ENCODE results near the gene SIDT2. TPM values are rescaled to one million over a fixed set of nuclear protein-coding genes. Genes with fewer than 3 reads are reported as not detected.

SIDT2 gene
- total and polyA plus RNA-seq, 4 donors = 24.5 to 51.7 (median 36.5) TPM

DNA sequence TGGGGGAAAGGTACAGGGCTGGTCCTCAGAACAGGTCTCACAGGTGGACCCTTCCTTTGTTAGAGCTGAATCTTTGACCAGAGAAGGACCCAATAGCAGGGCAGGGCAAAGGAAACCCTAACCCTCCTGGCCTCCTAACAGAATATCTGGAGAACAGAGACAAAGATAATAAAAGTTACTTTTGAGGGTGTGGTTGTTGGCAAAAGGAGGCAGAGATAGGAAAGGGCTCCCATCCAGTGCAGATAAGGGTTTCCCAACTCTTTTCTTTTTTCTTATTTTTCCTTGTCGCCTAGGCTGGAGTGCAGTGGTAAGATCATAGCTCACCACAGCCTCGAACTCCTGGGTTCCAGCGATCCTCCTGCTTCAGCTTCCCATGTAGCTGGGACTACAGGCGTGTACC is 41.5 kb downstream of the SIDT2 start:
- Histone ChIP-seq H3K27me3 (ENCODE audit: control insufficient read depth, insufficient read depth, low read length) (no peaks in the 10 kb centered on the region), H3K4me3 (ENCODE audit: low read depth, low read length) (no peak overlapping the region), H3K36me3 (ENCODE audit: control insufficient read depth, insufficient read depth, low read length) (peaks cover 82% of the 10 kb centered on the region), H3K27ac (ENCODE audit: low read depth, low read length) (peak overlapping the region; percentile 75), H3K4me1 (ENCODE audit: control insufficient read depth, insufficient read depth, low read length) (peaks cover 24% of the 10 kb centered on the region), H3K9me3 (ENCODE audit: control insufficient read depth, insufficient read depth, low read length) (no peaks in the 10 kb centered on the region)
- WGBS (ENCODE audit: insufficient coverage) = 98% methylated on average over 4 of the region's 4 CpGs
- no peak for DNase-seq (ENCODE audit: low read depth in 4 of 6, low spot score in 6 of 6)

DNA sequence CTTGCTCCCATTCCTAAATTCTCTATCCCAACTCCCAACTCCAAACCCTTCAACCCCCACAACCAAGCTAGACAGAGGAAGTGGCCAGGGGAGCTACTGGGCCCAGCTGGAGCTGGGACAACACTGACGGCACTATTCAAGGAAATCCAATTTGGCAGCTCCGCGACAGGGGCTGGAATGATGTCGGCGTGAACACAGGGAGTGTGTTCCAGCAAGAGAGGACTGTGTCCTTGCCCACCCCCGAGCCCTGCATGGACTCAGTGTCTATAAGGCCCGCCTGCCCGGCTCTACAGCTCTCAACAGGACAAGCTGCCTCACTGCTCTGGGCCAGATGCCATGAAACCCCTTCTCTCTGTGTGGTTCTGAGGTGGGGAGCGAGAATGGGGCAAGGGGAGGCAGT is 42.0 kb downstream of the SIDT2 start:
- H3K27ac ChIP-seq (ENCODE audit: low read depth, low read length) = peak overlapping the region; percentile 75
- H3K4me1 ChIP-seq (ENCODE audit: control insufficient read depth, insufficient read depth, low read length) = peaks cover 24% of the 10 kb centered on the region
- no peaks in the 10 kb centered on the region for H3K9me3 ChIP-seq (ENCODE audit: control insufficient read depth, insufficient read depth, low read length)
- H3K36me3 ChIP-seq (ENCODE audit: control insufficient read depth, insufficient read depth, low read length) = peaks cover 87% of the 10 kb centered on the region
- 51% methylated on average over 9 of the region's 9 CpGs for WGBS (ENCODE audit: insufficient coverage)
- no peak overlapping the region for H3K4me3 ChIP-seq (ENCODE audit: low read depth, low read length)
- DNase-seq (ENCODE audit: low read depth in 4 of 6, low spot score in 6 of 6) = peak in 4 of 6 donors; percentile 13 to 89 (median 38)
- H3K27me3 ChIP-seq (ENCODE audit: control insufficient read depth, insufficient read depth, low read length) = no peaks in the 10 kb centered on the region

DNA sequence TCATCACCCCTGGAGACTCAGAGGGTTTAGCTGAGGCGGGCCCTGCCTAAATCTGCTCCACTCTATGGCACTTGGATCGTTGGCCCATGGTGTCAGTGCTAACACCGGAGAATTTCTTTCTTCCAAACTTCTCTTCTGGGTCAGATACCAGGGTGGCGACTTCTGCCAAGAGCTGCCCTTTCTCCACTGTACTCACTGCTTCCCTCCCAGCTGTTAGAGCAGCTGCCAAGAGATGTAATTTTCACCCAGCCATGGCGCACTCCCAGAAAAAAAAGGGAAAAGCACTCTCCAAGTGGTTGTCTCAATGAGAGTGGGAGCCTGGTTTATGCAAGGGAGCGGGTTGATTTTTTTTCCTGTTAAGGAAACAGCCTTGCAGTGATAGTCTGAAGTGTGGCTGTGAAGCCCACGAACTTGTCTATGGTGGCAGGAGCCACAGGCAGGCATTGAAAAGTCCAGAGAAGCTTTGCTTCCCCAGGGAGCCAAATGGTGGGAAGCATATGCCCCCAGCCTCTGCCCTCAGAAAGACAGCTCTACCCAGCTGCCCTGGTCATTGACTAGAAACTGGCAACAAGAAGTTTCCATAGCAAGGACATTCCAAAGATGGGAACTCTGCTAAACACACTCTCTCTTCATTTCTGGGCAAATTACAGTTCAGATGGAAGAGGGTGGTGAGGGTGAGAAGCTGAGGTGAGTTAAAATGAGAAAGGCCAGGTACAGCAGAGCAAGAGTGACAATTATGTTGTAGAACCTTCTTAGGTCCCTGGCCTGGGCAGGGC is 42.6 kb downstream of the SIDT2 start:
- peak in 4 of 6 donors; percentile 18 to 84 (median 37) for DNase-seq (ENCODE audit: low read depth in 4 of 6, low spot score in 6 of 6)
- Histone ChIP-seq H3K36me3 (ENCODE audit: control insufficient read depth, insufficient read depth, low read length) (peaks cover 87% of the 10 kb centered on the region), H3K9me3 (ENCODE audit: control insufficient read depth, insufficient read depth, low read length) (no peaks in the 10 kb centered on the region), H3K4me1 (ENCODE audit: control insufficient read depth, insufficient read depth, low read length) (peaks cover 24% of the 10 kb centered on the region), H3K27ac (ENCODE audit: low read depth, low read length) (peak overlapping the region; percentile 75), H3K27me3 (ENCODE audit: control insufficient read depth, insufficient read depth, low read length) (no peaks in the 10 kb centered on the region), H3K4me3 (ENCODE audit: low read depth, low read length) (no peak overlapping the region)
- WGBS (ENCODE audit: insufficient coverage) = 49% methylated on average over 6 of the region's 7 CpGs

DNA sequence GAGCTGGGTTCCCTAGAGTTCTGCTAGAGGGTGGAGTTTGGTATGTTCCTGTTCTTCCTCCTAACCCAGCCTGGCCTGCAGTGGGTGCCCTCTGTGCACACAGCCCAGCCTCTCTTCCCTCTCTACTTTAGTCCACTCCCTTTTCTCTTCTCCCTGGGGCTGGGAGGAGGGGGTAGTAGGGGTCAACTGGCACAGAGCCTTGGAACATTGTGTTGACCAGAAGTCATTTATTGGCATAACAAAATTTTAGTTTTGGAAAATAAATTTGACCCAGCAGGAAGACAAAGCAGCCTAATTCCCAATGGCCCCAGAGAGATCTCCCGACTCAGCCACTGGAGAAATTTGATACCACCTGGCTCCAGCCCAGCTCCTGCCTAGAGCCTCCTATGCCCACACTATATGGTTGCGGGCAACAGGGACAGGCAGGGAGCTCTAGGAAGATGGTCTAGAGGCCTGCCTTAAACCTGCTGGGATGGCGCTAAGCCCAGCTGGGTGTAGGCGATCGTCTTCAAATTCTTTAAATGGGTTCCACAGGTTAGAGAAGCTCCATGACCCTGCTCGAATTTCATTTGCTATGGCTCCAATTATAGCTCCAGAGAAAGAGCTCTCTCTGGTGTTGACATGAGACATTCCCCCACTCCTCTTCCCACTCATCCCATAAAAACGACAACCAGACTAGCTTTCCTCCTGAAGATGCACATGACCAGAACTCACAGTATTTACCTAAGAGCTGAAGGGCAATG is 43.4 kb downstream of the SIDT2 start:
- no peak for DNase-seq (ENCODE audit: low read depth in 4 of 6, low spot score in 6 of 6)
- Histone ChIP-seq H3K9me3 (ENCODE audit: control insufficient read depth, insufficient read depth, low read length) (no peaks in the 10 kb centered on the region), H3K36me3 (ENCODE audit: control insufficient read depth, insufficient read depth, low read length) (peaks cover 88% of the 10 kb centered on the region), H3K4me3 (ENCODE audit: low read depth, low read length) (no peak overlapping the region), H3K27ac (ENCODE audit: low read depth, low read length) (peak overlapping the region; percentile 75), H3K27me3 (ENCODE audit: control insufficient read depth, insufficient read depth, low read length) (no peaks in the 10 kb centered on the region), H3K4me1 (ENCODE audit: control insufficient read depth, insufficient read depth, low read length) (peaks cover 27% of the 10 kb centered on the region)
- 68% methylated on average over 6 of the region's 7 CpGs for WGBS (ENCODE audit: insufficient coverage)

DNA sequence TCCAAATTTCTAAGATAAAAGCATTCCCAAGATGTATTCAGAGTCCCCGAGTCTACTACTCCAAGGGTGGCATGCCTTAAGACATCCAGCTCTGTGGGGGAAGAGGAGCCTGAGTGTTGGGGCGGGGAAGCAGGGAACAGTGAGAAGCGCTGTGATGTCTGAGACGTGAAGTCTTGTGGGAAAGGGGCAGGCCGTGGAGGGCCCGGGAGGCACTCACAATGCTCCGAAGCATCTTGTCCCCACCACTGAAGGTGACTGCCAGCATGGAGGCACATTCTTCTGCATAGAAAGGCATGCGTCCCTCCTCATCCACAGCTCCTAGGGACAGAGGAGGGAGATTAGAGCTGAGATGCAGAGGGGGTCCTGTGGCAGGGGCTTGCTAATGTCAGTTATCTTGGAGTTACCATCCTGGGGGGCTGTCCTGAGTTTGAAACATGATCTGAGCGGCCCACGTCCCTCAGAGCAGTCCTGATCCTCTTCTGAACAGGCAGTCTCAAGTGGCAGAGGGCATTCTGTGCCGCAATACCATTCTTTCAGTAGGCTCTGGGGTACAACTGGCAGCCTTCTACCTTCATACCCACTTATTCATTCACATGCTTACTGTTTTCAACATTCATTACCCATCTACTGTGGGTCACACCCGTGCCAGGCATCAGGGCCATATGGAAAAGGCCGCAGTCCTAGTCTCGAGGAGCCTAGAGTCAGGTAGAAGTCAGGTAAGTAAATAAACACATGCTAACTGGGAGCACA is 44.6 kb downstream of the SIDT2 start:
- Histone ChIP-seq H3K4me1 (ENCODE audit: control insufficient read depth, insufficient read depth, low read length) (peaks cover 27% of the 10 kb centered on the region), H3K27me3 (ENCODE audit: control insufficient read depth, insufficient read depth, low read length) (no peaks in the 10 kb centered on the region), H3K9me3 (ENCODE audit: control insufficient read depth, insufficient read depth, low read length) (no peaks in the 10 kb centered on the region), H3K4me3 (ENCODE audit: low read depth, low read length) (no peak overlapping the region), H3K27ac (ENCODE audit: low read depth, low read length) (no peak overlapping the region), H3K36me3 (ENCODE audit: control insufficient read depth, insufficient read depth, low read length) (peaks cover 88% of the 10 kb centered on the region)
- WGBS (ENCODE audit: insufficient coverage) = 95% methylated on average over 10 of the region's 14 CpGs
- DNase-seq (ENCODE audit: low read depth in 4 of 6, low spot score in 6 of 6) = no peak

DNA sequence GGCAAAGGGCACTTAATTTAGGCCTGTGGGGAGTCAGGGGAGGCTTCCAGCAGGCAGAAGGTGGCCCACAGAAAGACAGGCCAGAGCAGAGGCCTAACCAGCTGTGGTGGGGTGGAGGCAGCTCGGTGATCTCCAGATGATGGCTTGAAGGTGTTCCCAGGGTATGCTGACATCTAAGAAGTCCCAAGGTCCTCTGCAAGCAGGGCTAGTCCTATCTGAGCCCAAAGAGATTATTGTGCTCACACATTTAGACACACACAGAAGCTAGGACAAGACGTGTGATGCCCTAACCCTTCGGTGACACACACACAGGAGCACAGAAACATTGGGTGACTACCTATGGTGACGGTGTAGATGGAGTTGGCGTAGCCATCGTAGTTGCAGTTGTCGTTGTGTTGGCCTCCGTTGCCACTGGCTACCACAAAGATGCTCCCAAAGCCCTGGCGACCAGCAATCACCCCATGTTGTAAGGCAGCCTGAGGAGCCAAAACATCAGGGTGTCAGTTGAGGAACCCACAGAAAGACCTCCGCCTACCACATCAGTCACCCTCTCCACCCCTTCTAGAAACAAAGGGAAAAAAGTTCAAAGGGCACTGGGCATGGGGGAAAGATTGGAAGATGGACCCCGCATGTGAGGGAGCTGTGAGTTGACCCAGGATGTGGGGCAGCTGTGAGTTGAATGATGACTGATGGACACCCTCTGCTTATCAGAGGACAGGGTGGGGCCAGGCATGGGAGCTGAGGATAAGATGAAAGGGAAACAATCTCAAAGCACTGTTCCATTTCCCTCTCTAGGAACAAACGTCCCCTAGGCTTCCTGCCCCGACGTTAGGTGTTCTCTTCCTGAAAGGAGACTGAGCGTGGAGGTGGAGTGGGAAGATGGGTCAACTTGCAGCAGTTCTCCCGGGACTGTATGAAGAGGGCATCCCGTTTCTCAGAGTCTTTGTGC is 45.5 kb downstream of the SIDT2 start:
- Histone ChIP-seq H3K27ac (ENCODE audit: low read depth, low read length) (no peak overlapping the region), H3K9me3 (ENCODE audit: control insufficient read depth, insufficient read depth, low read length) (no peaks in the 10 kb centered on the region), H3K27me3 (ENCODE audit: control insufficient read depth, insufficient read depth, low read length) (no peaks in the 10 kb centered on the region), H3K36me3 (ENCODE audit: control insufficient read depth, insufficient read depth, low read length) (peaks cover 89% of the 10 kb centered on the region), H3K4me3 (ENCODE audit: low read depth, low read length) (no peak overlapping the region), H3K4me1 (ENCODE audit: control insufficient read depth, insufficient read depth, low read length) (peaks cover 27% of the 10 kb centered on the region)
- DNase-seq (ENCODE audit: low read depth in 4 of 6, low spot score in 6 of 6) = no peak
- 80% methylated on average over 9 of the region's 17 CpGs for WGBS (ENCODE audit: insufficient coverage)

DNA sequence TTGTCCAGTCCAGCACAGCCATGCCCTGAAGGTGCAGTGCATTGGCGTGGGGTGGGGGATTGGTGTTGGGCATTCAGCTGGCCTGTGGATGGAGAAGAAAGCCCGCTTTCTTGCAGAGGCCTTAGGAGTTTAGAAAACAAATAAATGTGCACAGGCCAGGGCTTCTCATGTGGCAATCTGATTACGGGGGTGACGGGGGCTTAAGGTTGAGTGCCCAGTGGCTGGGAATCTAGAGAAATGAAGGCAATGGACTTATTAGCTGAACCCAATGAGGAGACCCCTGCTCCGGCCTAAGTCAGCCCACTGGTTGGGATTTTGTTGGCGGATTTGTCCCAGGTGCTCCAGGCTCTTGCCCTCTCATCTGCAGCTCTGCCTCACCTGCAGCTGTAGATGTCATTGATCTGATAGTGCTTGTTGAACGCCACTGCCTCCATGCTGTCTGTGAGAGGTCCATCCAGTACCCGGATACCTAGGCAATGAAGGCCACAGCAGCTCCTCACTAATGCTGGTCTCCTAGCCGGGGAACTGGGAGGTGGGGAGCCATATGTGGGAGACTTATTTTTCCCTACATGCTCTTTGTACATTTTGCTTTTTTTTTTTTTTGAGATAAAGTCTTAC is 47.1 kb downstream of the SIDT2 start:
- Histone ChIP-seq H3K27me3 (ENCODE audit: control insufficient read depth, insufficient read depth, low read length) (no peaks in the 10 kb centered on the region), H3K36me3 (ENCODE audit: control insufficient read depth, insufficient read depth, low read length) (peaks cover 85% of the 10 kb centered on the region), H3K4me3 (ENCODE audit: low read depth, low read length) (no peak overlapping the region), H3K4me1 (ENCODE audit: control insufficient read depth, insufficient read depth, low read length) (peaks cover 22% of the 10 kb centered on the region), H3K27ac (ENCODE audit: low read depth, low read length) (no peak overlapping the region), H3K9me3 (ENCODE audit: control insufficient read depth, insufficient read depth, low read length) (no peaks in the 10 kb centered on the region)
- DNase-seq (ENCODE audit: low read depth in 4 of 6, low spot score in 6 of 6) = no peak
- WGBS (ENCODE audit: insufficient coverage) = 93% methylated on average over 5 of the region's 9 CpGs

DNA sequence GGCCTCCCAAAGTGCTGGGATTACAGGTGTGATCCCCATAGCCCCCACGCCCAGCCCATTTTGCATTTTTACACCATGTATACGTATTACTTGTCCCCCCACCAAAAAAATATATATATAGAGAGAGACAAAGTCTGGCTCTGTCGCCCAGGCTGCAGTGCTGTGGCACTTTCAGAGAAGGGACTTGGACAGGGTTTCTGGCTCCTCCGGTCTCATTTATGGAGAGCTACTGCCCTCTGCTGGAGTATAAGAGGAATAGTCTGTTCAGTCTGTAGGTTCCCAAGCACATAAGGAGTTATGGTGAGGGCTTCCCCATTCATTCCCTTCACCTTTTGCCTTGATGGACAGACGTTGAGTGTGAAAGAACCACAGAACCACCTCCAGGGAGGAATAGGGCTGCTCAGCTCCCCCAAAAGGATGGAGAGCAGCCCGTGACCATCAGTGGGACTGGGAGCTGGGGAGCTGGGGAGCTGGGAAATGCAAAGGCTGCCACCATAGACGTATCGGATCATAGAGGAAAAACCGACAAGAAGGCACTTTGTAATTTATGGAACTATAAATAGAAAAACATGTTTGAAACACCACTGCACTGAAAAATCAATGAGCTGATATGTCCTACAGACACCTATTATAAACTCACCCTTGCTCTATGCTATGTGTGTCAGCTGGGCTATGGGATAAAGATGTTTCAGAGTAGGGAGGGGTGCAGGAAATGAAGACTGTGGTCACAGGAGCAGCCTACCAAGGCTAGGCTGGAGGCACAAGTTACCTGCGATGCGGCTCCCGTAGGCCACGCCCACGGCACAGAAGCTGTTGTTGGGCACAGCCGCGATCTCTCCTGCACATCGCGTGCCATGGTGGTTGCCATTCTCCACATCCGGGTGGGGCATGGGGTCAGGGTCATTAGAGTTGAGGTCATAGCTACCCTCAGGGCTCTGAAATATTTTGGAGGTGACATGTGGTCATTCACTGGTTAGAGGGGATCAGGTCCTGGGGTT is 48.1 kb downstream of the SIDT2 start:
- Histone ChIP-seq H3K4me3 (ENCODE audit: low read depth, low read length) (no peak overlapping the region), H3K27ac (ENCODE audit: low read depth, low read length) (no peak overlapping the region), H3K4me1 (ENCODE audit: control insufficient read depth, insufficient read depth, low read length) (peaks cover 22% of the 10 kb centered on the region), H3K9me3 (ENCODE audit: control insufficient read depth, insufficient read depth, low read length) (no peaks in the 10 kb centered on the region), H3K36me3 (ENCODE audit: control insufficient read depth, insufficient read depth, low read length) (peaks cover 78% of the 10 kb centered on the region), H3K27me3 (ENCODE audit: control insufficient read depth, insufficient read depth, low read length) (no peaks in the 10 kb centered on the region)
- whole genome bisulfite sequencing (ENCODE audit: insufficient coverage) = 85% methylated on average over 11 of the region's 19 CpGs
- DNase-seq (ENCODE audit: low read depth in 4 of 6, low spot score in 6 of 6) = peak in 5 of 6 donors; percentile 73 to 95 (median 83)
